Gastrocnemius medialis (tissue), 4 donors: ENCODE results near the gene SCARB1.

Source experiments
- CTCF ChIP-seq, 5 experiments: fragments of 450-650 bp in 3 of 5; fragments of 200-600 bp in 2 of 5; sonication (generic) in 2 of 5; IDR thresholded peaks in 4 of 5; conservative IDR thresholded peaks in 1 of 5; 1 replicate in 4 of 5; 2 replicates in 1 of 5; pipeline ENCODE4 v1.5.1; 2016 to 2019; ENCODE audit warnings: antibody characterized with exemption in 5 of 5, mild to moderate bottlenecking in 3 of 5, moderate library complexity in 3 of 5
- POLR2A ChIP-seq, 2 donors: fragments of 450-650 bp; IDR thresholded peaks; one replicate each; pipeline ENCODE4 v1.6.1; 2017; ENCODE audit warnings: antibody characterized with exemption in 2 of 2, mild to moderate bottlenecking in 2 of 2, moderate library complexity in 2 of 2

- TF ChIP-seq POLR2A (IDR thresholded peaks at IDR 0.05): no peak
- TF ChIP-seq CTCF (IDR thresholded peaks at IDR 0.05 in 4 of 5, conservative IDR thresholded peaks at IDR 0.05 in 1 of 5): no peak
These were observed 81.5 kb downstream of the SCARB1 start for GRCh38 chr12:124782132-124782531.
